Glomerular visceral epithelial cell (primary cell): ENCODE data around the gene KRTAP4-4.
A peak's percentile ranks its signal among the peaks of the same experiment; 100 is the strongest.
"Not testable (repeated sequence)": the region's sequence is repeated elsewhere in the genome, so short reads cannot be mapped to it uniquely, and the experiment has no call there.

Experiments
- DNase-seq: peaks from one replicate; pipeline ENCODE4 v3.0.0-alpha.2; 2016; ENCODE audit errors: extremely low spot score

KRTAP4-4 gene

DNA sequence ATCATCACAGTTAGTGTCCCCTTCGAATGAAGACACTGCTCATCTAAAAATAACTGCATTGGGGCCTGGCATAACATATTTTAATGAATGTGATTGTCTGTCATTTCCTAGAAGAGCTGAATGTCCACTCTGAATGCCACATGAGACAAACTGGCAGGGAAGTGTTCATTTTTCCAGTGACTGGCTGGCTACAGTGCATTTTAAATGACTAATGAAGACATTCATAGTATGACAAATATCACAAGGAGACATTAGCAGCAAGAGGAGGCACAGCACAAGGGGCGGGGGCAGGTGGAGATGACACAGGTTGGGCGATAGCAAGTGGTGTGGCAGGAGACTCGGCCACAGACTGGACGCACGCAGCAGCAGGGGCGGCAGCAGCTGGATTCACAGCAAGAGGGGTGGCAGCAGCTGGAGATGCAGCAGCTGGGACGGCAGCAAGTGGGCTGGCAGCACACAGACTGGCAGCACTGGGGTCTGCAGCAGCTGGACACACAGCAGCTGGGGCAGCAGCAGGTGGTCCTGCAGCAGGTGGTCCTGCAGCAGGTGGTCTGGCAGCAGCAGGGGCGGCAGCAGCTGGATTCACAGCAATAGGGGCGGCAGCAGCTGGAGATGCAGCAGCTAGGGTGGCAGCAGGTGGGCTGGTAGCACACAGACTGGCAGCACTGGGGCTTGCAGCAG, 11.4 kb downstream of the KRTAP4-4 start:
- not testable (repeated sequence) for DNase-seq

DNA sequence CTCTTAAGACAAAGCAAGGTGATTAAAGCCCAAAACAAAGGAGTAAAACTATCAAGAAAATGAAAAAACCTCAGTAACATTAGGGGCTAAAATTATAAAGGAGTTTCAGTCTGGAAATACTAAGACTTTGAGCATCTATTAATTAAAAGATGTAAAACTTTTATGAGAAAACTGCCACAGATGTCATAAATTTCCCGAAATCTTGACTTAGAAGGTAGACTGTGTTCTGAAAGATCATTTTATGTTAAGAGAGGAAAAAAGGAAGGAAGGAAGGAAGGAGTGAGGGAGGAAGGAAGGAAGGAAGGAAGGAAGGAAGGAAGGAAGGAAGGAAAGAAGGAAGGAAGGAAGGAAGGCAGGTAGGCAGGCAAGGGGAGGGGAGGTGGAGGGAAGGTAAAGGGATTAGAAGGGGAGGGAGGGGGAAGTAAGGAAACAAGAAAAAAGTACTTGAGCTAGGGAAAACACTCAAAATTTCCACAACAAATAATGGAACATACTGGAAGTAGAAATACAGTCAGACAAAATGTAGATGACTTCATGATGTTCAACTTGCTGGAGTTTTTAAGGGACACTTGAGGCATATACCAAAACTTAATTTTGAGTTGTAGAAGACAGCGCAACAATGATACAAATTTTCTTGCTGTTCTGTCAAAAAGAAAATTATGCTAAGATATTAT, 12.9 kb downstream of the KRTAP4-4 start:
- no peak for DNase-seq

DNA sequence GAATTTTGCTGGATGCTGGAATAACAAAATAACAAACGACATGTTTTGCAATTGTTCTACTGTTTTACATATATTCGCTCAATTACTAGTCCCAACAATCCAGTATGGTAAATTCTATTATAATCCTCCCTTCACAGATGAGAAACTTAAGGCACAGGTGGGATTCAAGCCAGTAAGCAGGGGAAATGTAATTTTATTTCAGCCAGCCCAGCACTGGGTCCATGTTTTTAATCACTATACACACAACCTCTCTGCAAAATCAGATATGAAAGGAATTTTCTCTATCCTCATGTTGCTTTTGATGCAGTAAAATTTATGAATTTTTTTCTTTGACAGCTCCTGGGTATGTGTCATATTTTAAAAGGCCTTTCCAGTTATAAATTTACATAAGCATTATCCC, 15.3 kb downstream of the KRTAP4-4 start:
- DNase-seq, result no peak

DNA sequence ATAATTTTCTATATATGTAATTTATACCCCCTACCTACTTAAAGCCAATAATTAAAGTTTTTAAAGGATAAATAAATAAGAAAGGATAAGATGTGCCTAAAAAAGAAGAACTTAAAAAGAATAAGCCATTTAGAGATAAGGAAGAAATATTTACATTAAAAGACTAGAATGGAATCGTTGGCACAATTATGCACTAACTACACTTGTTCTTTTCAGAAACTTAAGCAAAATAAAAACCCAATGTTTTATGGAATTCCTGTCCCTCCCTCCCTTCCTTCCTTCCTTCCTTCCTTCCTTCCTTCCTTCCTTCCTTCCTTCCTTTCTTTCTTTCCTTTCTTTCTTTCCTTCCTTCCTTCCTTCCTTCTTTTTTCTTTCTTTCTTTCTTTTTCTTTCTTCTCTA, 15.7 kb downstream of the KRTAP4-4 start:
- no peak for DNase-seq

GRCh38 chr17:41141361-41141760, 19.2 kb downstream of the KRTAP4-4 start:
- no peak for DNase-seq

DNA sequence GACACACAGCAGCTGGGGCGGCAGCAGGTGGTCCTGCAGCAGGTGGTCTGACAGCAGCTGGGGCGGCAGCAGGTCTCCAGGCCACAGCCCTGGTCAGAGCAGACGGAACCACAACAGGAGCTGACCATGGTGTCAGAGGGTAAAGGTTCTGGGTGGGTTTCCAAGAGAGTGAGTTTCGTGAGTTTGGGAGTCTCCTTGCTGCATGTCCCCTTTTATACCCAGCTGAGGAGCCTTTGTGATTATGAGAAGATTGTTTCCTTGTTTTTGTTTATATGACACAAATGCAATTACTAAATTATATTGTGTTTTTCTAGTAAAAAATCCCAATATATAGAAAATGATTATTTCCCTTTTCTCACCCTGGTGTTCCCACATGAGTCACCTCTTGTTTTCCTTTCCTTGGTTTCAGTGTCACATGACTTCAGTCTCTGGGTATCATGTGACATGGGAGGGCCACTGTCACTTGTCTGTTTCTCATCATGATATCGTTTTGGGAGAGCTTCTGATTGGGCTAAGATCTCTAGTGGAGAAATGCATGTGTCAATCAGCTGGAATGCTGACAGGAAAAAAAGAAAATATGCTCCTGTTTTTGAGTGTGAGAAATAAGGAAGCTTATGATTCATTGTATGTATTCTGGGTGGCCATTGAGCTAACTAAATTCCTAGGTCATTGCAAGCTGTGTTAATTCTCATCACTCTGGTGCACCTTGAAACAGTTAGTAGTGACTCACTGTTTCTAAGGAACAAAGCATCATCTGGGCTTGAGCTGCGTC, 20.0 kb downstream of the KRTAP4-4 start, which contains the start of gene KRTAP4-6:
Gene KRTAP4-6, minus strand, starts transcription at position 185 of the 772 bp plus-strand sequence. Its CDS starts 57 bp downstream, at position 128.
- DNase-seq, result peak; percentile 85

DNA sequence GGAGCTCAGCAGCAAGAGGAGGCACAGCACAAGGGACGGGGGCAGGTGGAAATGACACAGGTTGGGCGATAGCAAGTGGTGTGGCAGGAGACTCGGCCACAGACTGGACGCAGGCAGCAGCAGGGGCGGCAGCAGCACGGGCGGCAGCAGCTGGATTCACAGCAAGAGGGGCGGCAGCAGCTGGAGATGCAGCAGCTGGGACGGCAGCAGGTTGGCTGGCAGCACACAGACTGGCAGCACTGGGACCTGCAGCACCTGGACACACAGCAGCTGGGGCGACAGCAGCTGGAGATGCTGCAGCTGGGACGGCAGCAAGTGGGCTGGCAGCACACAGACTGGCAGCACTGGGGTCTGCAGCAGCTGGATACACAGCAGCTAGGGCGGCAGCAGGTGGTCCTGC, 20.7 kb downstream of the KRTAP4-4 start:
- DNase-seq, result not testable (repeated sequence)

GRCh38 chr17:41133880-41134735, 26.4 kb downstream of the KRTAP4-4 start:
- no peak for DNase-seq

DNA sequence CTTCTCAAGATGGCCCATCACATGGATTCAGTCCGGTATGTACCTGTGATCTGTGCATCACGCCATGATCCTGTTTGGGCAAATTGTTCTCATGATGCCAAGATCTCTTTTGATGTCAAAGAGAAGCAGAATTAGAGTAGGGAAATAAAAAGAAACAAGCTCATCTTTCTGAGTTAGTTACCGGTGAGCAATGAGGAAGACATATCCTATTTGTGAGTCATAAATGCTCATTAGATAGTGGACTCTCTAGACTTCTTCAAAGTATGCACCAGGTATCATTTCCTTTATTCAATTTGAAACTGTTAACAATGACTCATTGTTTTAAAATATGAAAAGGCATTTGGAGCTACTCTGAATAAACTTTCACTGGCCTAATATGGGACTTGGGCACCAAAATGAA, 28.6 kb downstream of the KRTAP4-4 start:
- peak; percentile 34 for DNase-seq

DNA sequence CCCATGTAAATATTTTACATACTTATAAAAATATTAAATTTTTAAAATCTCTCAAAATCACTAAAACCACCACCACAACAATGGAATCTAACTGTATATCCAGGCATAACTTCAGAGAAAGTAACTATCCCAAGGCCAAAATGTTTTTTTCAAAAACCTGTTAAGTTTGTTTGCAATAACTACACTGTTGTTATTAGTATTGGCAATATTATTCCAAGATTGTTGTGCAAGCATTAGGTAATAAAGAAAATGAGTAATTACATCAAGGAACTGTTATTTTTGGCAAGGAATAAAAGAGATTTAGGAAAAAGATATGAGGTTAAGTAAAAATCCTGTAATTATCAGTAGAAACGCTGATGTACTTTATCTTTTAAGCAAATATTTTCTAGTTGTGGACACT, 33.2 kb downstream of the KRTAP4-4 start:
- DNase-seq, result no peak

DNA sequence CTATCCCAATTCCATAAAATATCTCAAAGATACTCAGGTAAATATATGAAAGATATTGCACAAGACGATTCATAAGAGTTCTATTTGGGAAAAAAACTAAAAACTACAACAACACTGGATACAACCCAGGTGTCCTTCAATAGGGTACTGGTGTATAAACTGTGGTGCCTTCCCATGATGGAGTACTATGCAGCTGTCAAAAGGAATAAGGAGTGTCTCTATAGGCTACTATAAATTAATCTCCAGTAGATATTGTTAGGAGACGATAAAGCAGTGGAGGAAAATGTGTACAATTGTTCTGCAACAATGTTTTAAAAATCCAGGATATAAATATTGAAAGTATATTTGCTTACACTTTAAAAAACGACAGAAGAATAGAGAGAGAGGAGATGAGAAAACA, 34.1 kb downstream of the KRTAP4-4 start:
- no peak for DNase-seq

GRCh38 chr17:41125064-41125463, 35.5 kb downstream of the KRTAP4-4 start:
- DNase-seq, result no peak

- DNase-seq, result not testable (repeated sequence)
Measured at GRCh38 chr17:41123991-41124371, 36.6 kb downstream of the KRTAP4-4 start, which contains the start of gene KRTAP4-12. KRTAP4-12 (minus strand) TSS chr17:41124182; CDS start chr17:41124122, 60 bp downstream.

- DNase-seq, result not testable (repeated sequence)
Measured at GRCh38 chr17:41123292-41123990, 37.1 kb downstream of the KRTAP4-4 start.

DNA sequence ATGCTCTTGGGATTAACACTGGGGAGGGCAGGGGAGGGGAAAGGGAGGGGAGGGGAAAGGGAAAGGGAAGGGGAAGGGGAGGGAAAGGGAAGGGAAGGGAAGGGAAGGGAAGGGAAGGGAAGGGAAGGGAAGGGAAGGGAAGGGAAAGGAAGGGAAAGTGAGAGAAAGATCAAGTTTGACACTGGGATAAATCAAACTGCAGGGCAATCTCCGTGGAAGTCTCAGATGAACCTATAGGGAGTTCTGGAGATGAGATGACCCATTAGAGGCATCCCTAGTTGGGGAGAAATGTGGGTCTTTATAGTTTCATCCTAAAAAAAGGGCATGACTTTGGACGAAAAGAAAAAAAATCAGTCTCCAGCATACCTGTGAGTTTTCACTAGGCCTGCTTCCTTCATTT, 38.8 kb downstream of the KRTAP4-4 start:
- DNase-seq, result no peak

DNA sequence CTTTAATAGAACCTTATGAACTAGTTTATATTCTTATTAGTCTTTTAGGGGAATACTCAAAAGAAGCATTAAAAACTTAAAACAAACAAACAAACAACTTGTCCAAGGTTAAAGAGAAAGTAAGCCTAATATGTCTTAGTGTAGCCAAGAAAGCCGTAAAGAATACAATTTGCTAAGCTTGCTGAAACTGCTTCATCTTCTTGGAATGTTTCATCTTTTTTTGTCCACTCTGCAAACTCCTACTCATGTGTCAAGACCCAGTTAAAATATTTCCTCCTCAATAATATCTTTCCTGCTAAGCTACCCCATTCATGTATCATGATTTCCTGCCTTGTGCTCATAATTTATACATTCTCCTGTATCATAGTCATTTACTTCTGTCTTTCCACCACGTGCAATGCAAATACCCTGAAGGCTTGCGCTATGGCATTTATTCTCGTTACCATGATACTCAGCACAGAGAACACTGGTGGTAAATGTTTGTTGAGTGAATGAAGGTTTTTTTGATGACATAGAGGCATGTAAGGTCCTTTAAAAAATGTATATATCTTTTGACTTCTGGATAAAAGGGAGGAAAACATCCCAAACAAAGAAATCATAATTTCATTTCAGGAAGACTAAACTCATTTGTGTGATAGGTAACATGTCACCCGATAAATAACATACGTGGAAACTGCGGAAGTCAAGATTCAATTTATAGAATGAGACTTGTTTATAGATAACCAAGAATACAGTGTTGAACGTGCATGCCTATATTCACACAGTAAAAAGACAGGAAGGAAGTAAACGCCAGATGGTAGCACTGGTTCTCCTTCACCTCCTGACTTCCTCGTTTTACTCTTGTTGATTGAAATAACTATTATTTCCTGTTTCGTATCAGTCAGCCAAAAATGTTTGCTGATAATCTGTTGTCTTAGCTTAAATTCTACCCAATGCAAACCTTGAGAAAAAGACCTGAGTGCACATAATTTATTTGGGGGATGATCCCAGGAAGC, 40.6 kb downstream of the KRTAP4-4 start:
- DNase-seq, result not testable (repeated sequence)

- no peak for DNase-seq
Measured at GRCh38 chr17:41118721-41119120, 41.8 kb downstream of the KRTAP4-4 start.

- DNase-seq, result not testable (repeated sequence)
Measured at GRCh38 chr17:41117846-41118386, 42.6 kb downstream of the KRTAP4-4 start, which contains the start of gene KRTAP4-11. KRTAP4-11 (minus strand) TSS chr17:41118373; CDS start chr17:41118315, 58 bp downstream.

GRCh38 chr17:41116297-41116696, 44.3 kb downstream of the KRTAP4-4 start:
- DNase-seq, result no peak
